HEK293 (cell line): ENCODE results near the gene NSDHL.
A peak's percentile ranks its signal among the peaks of the same experiment; 100 is the strongest.

ENCODE experiments used
- ELK4 ChIP-seq: IDR thresholded peaks from 2 replicates; pipeline ENCODE4 v1.6.1; 2011; ENCODE audit warnings: mild to moderate bottlenecking, low read depth, low read length, borderline replicate concordance
- PRDM2 ChIP-seq: fragments of 450-650 bp; formaldehyde crosslinking; IDR thresholded peaks from 2 replicates; pipeline ENCODE4 v1.5.1; 2016; ENCODE audit warnings: missing biosample characterization, missing genetic modification characterization, borderline replicate concordance
- ZBTB1 ChIP-seq: fragments of 450-650 bp; formaldehyde crosslinking; IDR thresholded peaks from 2 replicates; pipeline ENCODE4 v1.5.1; 2016; ENCODE audit warnings: missing biosample characterization, missing genetic modification characterization
- ZBTB20 ChIP-seq: fragments of 450-650 bp; formaldehyde crosslinking; IDR thresholded peaks from 2 replicates; pipeline ENCODE4 v1.5.1; 2016; ENCODE audit warnings: missing biosample characterization, missing genetic modification characterization
- ZBTB21 ChIP-seq: fragments of 450-650 bp; formaldehyde crosslinking; IDR thresholded peaks from 2 replicates; pipeline ENCODE4 v1.5.1; 2017; ENCODE audit warnings: missing biosample characterization, missing genetic modification characterization
- ZBTB7A ChIP-seq: fragments of 450-650 bp; formaldehyde crosslinking; IDR thresholded peaks from 2 replicates; pipeline ENCODE4 v1.5.1; 2016; ENCODE audit warnings: low read depth, missing biosample characterization, missing genetic modification characterization
- ZFHX2 ChIP-seq: fragments of 450-650 bp; formaldehyde crosslinking; conservative IDR thresholded peaks from 2 replicates; pipeline ENCODE4 v1.5.1; 2016; ENCODE audit warnings: missing biosample characterization, missing genetic modification characterization
- ZFP3 ChIP-seq: fragments of 450-650 bp; formaldehyde crosslinking; IDR thresholded peaks from 2 replicates; pipeline ENCODE4 v1.5.1; 2016; ENCODE audit warnings: low read depth, missing biosample characterization, missing genetic modification characterization
- ZNF10 ChIP-seq: fragments of 450-650 bp; formaldehyde crosslinking; IDR thresholded peaks from 2 replicates; pipeline ENCODE4 v1.5.1; 2017; ENCODE audit warnings: missing biosample characterization, missing genetic modification characterization
- ZNF112 ChIP-seq: fragments of 450-650 bp; formaldehyde crosslinking; IDR thresholded peaks from 2 replicates; pipeline ENCODE4 v1.5.0; 2017; ENCODE audit warnings: missing biosample characterization, missing genetic modification characterization
- ZNF132 ChIP-seq: fragments of 450-650 bp; formaldehyde crosslinking; IDR thresholded peaks from 2 replicates; pipeline ENCODE4 v1.5.1; 2017; ENCODE audit warnings: missing biosample characterization, missing genetic modification characterization, borderline replicate concordance
- ZNF140 ChIP-seq: fragments of 450-650 bp; formaldehyde crosslinking; IDR thresholded peaks from 2 replicates; pipeline ENCODE4 v1.5.1; 2016; ENCODE audit warnings: missing biosample characterization, missing genetic modification characterization
- ZNF174 ChIP-seq: fragments of 450-650 bp; formaldehyde crosslinking; IDR thresholded peaks from 2 replicates; pipeline ENCODE4 v1.5.0; 2017; ENCODE audit warnings: missing biosample characterization, mild to moderate bottlenecking, missing genetic modification characterization
- ZNF335 ChIP-seq: fragments of 450-650 bp; formaldehyde crosslinking; conservative IDR thresholded peaks from 2 replicates; pipeline ENCODE4 v1.5.1; 2016; ENCODE audit warnings: missing biosample characterization, missing genetic modification characterization
- ZNF391 ChIP-seq: fragments of 450-650 bp; formaldehyde crosslinking; IDR thresholded peaks from 2 replicates; pipeline ENCODE4 v1.5.1; 2016; ENCODE audit warnings: low read depth, missing biosample characterization, missing genetic modification characterization, borderline replicate concordance
- ZNF488 ChIP-seq: fragments of 450-650 bp; formaldehyde crosslinking; IDR thresholded peaks from 2 replicates; pipeline ENCODE4 v1.5.1; 2016; ENCODE audit warnings: missing biosample characterization, missing genetic modification characterization
- ZNF571 ChIP-seq: fragments of 450-650 bp; formaldehyde crosslinking; IDR thresholded peaks from 2 replicates; pipeline ENCODE4 v1.5.0; 2017; ENCODE audit warnings: missing biosample characterization, missing genetic modification characterization
- ZNF596 ChIP-seq: fragments of 450-650 bp; IDR thresholded peaks from 2 replicates; pipeline ENCODE4 v1.5.0; 2018; ENCODE audit warnings: missing biosample characterization, mild to moderate bottlenecking, missing genetic modification characterization, moderate library complexity
- ZNF645 ChIP-seq: fragments of 450-650 bp; formaldehyde crosslinking; IDR thresholded peaks from 2 replicates; pipeline ENCODE4; 2016; ENCODE audit warnings: missing biosample characterization, missing genetic modification characterization
- ZXDB ChIP-seq: fragments of 450-650 bp; formaldehyde crosslinking; IDR thresholded peaks from 2 replicates; pipeline ENCODE4 v1.5.1; 2016; ENCODE audit warnings: missing biosample characterization, missing genetic modification characterization
- TF ChIP-seq, protein P1 (sequence below): fragments of 450-650 bp; formaldehyde crosslinking; IDR thresholded peaks from 2 replicates; pipeline ENCODE4 v1.5.1; 2016; ENCODE audit warnings: missing biosample characterization, missing genetic modification characterization
- TF ChIP-seq, protein P2 (sequence below): fragments of 450-650 bp; formaldehyde crosslinking; IDR thresholded peaks from 2 replicates; pipeline ENCODE4 v1.5.1; 2016; ENCODE audit warnings: missing biosample characterization, missing genetic modification characterization

The NSDHL gene

DNA sequence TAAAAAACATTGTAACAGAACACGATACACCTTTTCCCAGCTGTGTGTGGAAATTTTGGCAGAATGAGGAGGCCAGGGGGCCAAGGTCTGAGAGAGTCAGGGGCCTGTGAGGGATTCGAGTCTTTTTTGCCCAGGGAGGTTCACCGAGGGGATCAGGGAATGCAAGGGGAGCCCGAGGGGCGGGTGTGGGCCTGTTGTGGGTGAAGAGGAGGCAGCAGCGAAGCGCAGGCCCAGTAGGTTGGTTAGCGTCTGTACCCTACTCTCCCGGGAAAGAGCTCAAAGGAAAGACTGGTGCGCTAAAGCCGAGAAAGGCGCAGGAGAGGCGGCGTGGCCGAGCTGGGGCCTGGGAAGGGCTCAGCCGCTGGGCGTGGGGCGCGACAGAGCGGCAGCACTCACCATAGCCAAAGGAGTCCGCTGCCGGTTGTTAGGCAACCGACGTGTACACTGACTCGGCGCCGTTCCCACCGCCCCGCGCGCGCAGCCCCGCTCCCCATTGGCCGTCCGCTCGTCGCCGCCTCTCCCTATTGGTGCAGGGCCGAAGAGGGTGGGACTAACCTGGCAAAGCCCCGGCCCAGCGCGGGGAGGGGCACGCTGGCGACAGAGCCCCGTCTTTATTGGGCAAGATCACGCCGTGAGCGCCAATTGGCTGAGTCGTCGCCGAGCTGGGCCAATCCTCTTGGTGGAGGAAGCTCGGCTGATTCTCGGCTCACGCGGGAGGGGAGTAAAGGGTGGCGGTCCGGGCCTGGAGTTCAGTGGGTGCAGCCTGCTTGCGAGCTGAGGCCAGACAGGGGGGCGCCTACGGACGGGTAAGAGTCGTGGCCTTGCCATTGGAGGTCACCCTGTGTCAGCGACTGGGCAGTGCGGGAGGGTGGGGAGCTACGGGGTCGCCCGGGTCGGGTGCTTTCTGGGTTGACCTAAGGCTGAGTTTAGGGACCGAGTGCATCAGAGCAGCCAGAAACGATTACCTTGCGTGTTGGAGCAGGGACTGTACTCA, at the start of gene NSDHL, which contains the start of gene CETN2 (continued):
- TF ChIP-seq PRDM2 (tag by site-specific recombination) (no peak), ZNF174 (tag by site-specific recombination) (no peak), ZNF132 (no peak), ZNF596 (tag by site-specific recombination) (no peak), ZNF140 (no peak), ZBTB7A (tag by site-specific recombination) (no peak), ZFHX2 (tag by site-specific recombination) (no peak), ZNF112 (tag by site-specific recombination) (no peak), ZNF10 (no peak), ELK4 (no peak), ZNF488 (tag by site-specific recombination) (no peak), ZNF391 (tag by site-specific recombination) (no peak), ZBTB20 (tag by site-specific recombination) (no peak), ZFP3 (tag by site-specific recombination) (no peak), ZBTB21 (no peak), ZNF571 (tag by site-specific recombination) (no peak), ZBTB1 (no peak), ZNF335 (tag by site-specific recombination) (peak; percentile 72), ZXDB (tag by site-specific recombination) (peak; percentile 98), ZNF645 (tag by site-specific recombination) (no peak)
- TF ChIP-seq, protein P1, sequence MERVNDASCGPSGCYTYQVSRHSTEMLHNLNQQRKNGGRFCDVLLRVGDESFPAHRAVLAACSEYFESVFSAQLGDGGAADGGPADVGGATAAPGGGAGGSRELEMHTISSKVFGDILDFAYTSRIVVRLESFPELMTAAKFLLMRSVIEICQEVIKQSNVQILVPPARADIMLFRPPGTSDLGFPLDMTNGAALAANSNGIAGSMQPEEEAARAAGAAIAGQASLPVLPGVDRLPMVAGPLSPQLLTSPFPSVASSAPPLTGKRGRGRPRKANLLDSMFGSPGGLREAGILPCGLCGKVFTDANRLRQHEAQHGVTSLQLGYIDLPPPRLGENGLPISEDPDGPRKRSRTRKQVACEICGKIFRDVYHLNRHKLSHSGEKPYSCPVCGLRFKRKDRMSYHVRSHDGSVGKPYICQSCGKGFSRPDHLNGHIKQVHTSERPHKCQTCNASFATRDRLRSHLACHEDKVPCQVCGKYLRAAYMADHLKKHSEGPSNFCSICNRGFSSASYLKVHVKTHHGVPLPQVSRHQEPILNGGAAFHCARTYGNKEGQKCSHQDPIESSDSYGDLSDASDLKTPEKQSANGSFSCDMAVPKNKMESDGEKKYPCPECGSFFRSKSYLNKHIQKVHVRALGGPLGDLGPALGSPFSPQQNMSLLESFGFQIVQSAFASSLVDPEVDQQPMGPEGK (tag by site-specific recombination), result peak; percentile 57
- TF ChIP-seq, protein P2, sequence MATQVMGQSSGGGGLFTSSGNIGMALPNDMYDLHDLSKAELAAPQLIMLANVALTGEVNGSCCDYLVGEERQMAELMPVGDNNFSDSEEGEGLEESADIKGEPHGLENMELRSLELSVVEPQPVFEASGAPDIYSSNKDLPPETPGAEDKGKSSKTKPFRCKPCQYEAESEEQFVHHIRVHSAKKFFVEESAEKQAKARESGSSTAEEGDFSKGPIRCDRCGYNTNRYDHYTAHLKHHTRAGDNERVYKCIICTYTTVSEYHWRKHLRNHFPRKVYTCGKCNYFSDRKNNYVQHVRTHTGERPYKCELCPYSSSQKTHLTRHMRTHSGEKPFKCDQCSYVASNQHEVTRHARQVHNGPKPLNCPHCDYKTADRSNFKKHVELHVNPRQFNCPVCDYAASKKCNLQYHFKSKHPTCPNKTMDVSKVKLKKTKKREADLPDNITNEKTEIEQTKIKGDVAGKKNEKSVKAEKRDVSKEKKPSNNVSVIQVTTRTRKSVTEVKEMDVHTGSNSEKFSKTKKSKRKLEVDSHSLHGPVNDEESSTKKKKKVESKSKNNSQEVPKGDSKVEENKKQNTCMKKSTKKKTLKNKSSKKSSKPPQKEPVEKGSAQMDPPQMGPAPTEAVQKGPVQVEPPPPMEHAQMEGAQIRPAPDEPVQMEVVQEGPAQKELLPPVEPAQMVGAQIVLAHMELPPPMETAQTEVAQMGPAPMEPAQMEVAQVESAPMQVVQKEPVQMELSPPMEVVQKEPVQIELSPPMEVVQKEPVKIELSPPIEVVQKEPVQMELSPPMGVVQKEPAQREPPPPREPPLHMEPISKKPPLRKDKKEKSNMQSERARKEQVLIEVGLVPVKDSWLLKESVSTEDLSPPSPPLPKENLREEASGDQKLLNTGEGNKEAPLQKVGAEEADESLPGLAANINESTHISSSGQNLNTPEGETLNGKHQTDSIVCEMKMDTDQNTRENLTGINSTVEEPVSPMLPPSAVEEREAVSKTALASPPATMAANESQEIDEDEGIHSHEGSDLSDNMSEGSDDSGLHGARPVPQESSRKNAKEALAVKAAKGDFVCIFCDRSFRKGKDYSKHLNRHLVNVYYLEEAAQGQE (tag by site-specific recombination), result no peak
